BLaER1 (cell line): ENCODE results near the gene RHPN2.
"Not testable (repeated sequence)": the region's sequence is repeated elsewhere in the genome, so short reads cannot be mapped to it uniquely, and the experiment has no call there.

ENCODE experiments used
- H3K27ac ChIP-seq: shearing (Covaris generic); formaldehyde crosslinking; 2 replicates; pipeline ENCODE4 v1.8.1; 2022
- H3K27me3 ChIP-seq: shearing (Covaris generic); formaldehyde crosslinking; 2 replicates; pipeline ENCODE4 v1.8.1; 2022
- H3K36me3 ChIP-seq: shearing (Covaris generic); formaldehyde crosslinking; 2 replicates; pipeline ENCODE4 v1.8.1; 2022
- H3K4me1 ChIP-seq: shearing (Covaris generic); formaldehyde crosslinking; 2 replicates; pipeline ENCODE4 v1.8.1; 2022
- H3K4me2 ChIP-seq: shearing (Covaris generic); formaldehyde crosslinking; 2 replicates; pipeline ENCODE4 v1.8.1; 2022
- H3K4me3 ChIP-seq: shearing (Covaris generic); formaldehyde crosslinking; 2 replicates; pipeline ENCODE4 v1.8.1; 2022
- H3K9ac ChIP-seq: shearing (Covaris generic); formaldehyde crosslinking; 2 replicates; pipeline ENCODE4 v1.8.1; 2022
- H3K9me3 ChIP-seq: shearing (Covaris generic); formaldehyde crosslinking; 2 replicates; pipeline ENCODE4 v1.8.1; 2022
- H4K20me1 ChIP-seq: shearing (Covaris generic); formaldehyde crosslinking; 2 replicates; pipeline ENCODE4 v1.8.1; 2022
- Cebpa-rat ChIP-seq: shearing (Covaris generic); IDR thresholded peaks from 2 replicates; pipeline ENCODE4 v1.8.1; 2022

RHPN2 gene

DNA sequence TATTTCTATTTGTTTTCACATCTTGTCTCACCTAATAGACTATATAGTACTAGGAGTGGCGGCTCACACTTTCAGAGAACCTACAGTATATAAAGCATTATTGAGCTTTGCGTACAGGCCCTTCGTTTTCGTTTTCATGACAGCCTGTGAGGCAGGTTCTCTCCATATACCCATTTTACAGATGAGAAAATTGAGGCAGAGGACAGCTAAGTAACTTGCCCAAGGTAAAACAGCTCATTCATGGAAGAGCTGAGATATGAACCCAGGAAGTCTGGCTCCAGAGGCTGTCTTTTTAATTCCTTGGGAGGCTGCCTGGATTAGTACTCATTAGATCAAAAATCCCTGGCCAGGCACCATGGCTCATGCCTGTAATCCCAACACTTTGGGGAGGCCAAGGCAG is 63.8 kb downstream of the RHPN2 start:
- no peaks in the 10 kb centered on the region for H4K20me1 ChIP-seq
- H3K36me3 ChIP-seq: no peaks in the 10 kb centered on the region
- H3K4me3 ChIP-seq: no peak overlapping the region
- peaks cover 43% of the 10 kb centered on the region for H3K4me1 ChIP-seq
- TF ChIP-seq Cebpa-rat: no peak
- peak overlapping the region; percentile 69 for H3K4me2 ChIP-seq
- no peak overlapping the region for H3K27ac ChIP-seq
- no peak overlapping the region for H3K9ac ChIP-seq
- no peaks in the 10 kb centered on the region for H3K27me3 ChIP-seq
- no peaks in the 10 kb centered on the region for H3K9me3 ChIP-seq

DNA sequence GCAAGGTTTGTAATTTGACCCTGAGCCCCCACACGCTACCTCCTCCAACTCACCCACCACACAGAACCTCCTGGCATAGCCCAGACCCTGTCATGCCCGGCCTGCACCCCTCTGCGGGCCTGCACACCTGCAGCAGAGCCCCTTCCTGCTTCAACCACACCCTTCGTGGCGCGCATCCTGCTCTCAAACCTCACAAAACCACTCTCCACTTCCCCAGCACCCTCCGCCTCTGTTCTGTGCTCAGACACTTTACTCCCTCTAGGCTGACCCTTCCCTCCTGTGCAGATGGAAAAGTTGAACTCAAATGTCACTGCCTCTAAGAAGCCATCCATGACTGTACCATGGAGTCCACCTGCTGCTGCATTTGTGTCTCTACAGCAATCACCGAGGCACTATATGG is 64.2 kb downstream of the RHPN2 start:
- Histone ChIP-seq H3K36me3 (no peaks in the 10 kb centered on the region), H3K9me3 (no peaks in the 10 kb centered on the region), H3K27me3 (no peaks in the 10 kb centered on the region), H3K4me2 (peak overlapping the region; percentile 69), H3K4me3 (no peak overlapping the region), H3K27ac (no peak overlapping the region), H3K4me1 (peaks cover 43% of the 10 kb centered on the region), H4K20me1 (no peaks in the 10 kb centered on the region), H3K9ac (no peak overlapping the region)
- no peak for TF ChIP-seq Cebpa-rat

DNA sequence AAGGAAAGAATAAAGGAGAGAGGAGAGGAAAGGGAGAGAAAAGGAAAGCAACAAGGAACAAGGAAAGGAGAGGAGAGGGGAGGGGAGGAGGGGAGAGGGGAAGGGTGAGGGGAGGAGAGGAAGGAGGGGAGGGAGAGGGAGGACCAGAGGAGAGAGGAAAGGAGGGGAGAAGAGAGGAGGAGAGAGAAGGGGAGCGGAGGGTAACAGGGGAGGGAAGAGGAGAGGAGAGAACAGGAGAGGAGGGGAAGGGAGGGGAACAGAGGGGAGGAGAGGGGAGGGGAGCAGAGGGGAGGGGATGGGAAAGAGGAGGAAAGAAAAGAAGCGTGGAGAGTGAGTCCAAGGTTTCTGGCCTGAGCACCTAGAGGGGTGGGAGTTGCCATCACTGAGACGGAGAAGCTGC is 66.0 kb downstream of the RHPN2 start:
- Histone ChIP-seq H3K4me1 (peaks cover 43% of the 10 kb centered on the region), H3K27me3 (no peaks in the 10 kb centered on the region), H3K9me3 (no peaks in the 10 kb centered on the region), H3K4me3 (no peak overlapping the region), H3K27ac (no peak overlapping the region), H3K4me2 (peak overlapping the region; percentile 69), H3K9ac (no peak overlapping the region), H4K20me1 (no peaks in the 10 kb centered on the region), H3K36me3 (no peaks in the 10 kb centered on the region)
- TF ChIP-seq Cebpa-rat: no peak

DNA sequence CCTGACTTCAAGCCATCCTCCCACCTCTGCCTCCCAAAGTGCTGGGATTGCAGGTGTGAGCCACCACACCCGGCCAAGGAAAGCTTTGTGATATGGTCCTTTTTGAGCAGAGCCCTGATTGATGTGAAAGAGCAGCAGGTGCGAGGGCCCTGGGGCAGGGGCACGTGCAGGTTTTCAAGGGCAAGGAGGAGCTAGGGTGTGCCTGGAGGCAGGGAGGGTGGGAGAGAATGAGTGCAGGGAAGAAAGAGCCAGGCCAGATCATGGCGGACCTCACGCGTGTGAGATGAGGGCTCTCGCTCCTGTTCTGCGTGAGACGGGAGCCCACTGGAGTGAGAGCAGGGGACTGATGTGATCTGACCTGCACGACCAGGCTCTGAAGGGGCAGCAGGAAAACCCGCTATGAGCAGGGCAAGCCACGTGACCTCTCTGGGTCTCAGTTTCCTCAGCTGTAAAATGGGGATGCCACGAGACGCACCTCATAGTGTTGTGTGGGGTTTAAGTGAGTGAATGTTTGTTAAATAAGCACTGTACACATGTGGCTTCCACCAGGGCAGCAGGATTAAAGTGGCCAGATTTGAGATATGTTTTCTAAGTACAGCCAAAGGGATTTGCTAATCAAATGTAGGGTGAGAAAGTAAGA is 66.9 kb downstream of the RHPN2 start:
- Histone ChIP-seq H4K20me1 (no peaks in the 10 kb centered on the region), H3K4me2 (no peak overlapping the region), H3K27me3 (no peaks in the 10 kb centered on the region), H3K9me3 (no peaks in the 10 kb centered on the region), H3K9ac (no peak overlapping the region), H3K36me3 (no peaks in the 10 kb centered on the region), H3K27ac (no peak overlapping the region), H3K4me1 (peaks cover 40% of the 10 kb centered on the region), H3K4me3 (no peak overlapping the region)
- TF ChIP-seq Cebpa-rat: no peak

DNA sequence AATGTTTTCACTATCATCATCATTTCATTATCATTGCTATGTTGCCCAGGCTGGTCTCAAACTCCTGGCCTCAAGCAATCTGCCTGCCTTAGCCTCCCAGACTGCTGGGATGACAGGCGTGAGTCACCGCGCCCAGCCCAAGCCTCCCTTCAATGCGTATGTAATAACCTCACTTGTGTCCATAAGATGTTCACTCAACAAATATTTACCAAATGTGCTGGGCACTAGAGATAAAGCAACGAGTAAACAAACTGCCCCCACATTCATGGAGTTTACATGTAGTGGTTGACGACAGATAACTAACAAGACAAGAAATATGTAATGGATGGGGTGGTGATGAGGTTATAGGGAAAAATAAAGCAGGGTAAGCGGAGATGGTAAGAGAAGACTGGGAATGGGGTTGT is 67.6 kb downstream of the RHPN2 start:
- not testable (repeated sequence) for H3K4me3 ChIP-seq, H3K36me3 ChIP-seq, H3K27ac ChIP-seq, H3K4me2 ChIP-seq, H3K27me3 ChIP-seq, H4K20me1 ChIP-seq, H3K9ac ChIP-seq, H3K9me3 ChIP-seq
- peaks cover 32% of the 10 kb centered on the region for H3K4me1 ChIP-seq

DNA sequence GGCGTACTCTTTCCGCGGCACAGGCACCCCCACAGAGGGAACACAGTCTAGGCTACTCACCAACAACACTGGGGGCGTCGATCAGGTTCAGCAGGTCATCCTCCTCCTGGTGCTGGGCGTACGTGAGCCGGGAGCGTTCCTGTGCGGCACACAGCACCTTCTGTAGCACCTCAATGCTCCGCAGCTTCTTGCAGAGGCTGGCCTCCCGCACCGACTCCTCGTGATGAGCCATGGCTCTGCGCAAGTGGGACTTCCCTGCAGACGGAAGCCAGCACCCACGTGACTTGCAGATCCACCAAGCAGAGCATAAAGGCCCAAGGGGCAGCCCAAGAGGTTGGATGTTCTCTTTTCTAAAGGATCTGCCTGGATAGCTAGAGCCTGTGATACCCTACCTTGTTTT is 68.7 kb downstream of the RHPN2 start:
- H3K4me3 ChIP-seq, H3K9me3 ChIP-seq, H4K20me1 ChIP-seq, H3K27me3 ChIP-seq, H3K4me2 ChIP-seq, H3K36me3 ChIP-seq, H3K9ac ChIP-seq, H3K27ac ChIP-seq: not testable (repeated sequence)
- peaks cover 30% of the 10 kb centered on the region for H3K4me1 ChIP-seq

DNA sequence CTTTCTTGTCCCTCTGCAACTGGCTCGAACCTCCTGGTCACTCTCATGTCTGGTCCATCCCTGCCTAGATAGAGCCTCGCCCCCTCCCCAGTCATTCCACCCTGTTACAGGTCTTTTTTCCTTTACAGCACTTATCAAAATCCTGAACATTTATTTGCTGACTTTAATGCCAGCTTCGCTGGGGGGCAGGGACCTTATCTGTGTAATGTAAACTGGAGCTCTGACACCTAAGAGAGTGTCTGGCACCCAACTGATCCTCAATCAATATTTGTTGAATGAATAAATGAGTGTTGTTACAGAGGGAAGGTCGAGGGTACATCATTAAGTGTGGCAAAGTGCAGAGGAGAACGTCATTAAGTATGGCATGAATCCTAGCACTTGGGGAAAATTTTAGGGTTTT is 76.0 kb downstream of the RHPN2 start:
- no peaks in the 10 kb centered on the region for H3K27me3 ChIP-seq
- no peak for TF ChIP-seq Cebpa-rat
- no peak overlapping the region for H3K4me3 ChIP-seq
- H3K4me2 ChIP-seq: no peak overlapping the region
- H4K20me1 ChIP-seq: no peaks in the 10 kb centered on the region
- no peaks in the 10 kb centered on the region for H3K9me3 ChIP-seq
- no peaks in the 10 kb centered on the region; the same call in 1 of the 2 replicates for H3K36me3 ChIP-seq
- no peak overlapping the region for H3K9ac ChIP-seq
- peaks cover 10% of the 10 kb centered on the region for H3K4me1 ChIP-seq
- no peak overlapping the region for H3K27ac ChIP-seq

DNA sequence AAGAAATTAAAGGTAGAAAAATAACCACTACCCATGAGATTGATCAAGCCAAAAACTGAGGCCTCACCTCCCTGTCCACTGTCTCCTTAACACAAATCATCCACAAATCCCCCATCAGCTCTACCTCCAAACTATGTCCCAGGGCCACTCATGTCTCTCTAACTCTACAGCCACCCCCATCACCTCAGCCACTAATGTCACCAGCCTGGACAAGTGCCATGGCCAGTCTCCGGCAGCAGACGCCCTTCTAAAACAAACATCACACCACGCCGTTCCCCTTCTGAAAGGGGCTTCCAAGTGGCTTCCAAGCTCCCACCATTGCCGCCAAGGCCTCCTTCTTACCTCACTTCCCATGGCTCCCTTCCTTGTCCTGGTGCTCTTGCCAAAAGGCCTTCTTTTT is 76.4 kb downstream of the RHPN2 start:
- not testable (repeated sequence) for H3K36me3 ChIP-seq, H3K9me3 ChIP-seq, H4K20me1 ChIP-seq, H3K27me3 ChIP-seq, H3K4me3 ChIP-seq, H3K4me2 ChIP-seq, H3K9ac ChIP-seq, H3K27ac ChIP-seq
- peaks cover 10% of the 10 kb centered on the region for H3K4me1 ChIP-seq

DNA sequence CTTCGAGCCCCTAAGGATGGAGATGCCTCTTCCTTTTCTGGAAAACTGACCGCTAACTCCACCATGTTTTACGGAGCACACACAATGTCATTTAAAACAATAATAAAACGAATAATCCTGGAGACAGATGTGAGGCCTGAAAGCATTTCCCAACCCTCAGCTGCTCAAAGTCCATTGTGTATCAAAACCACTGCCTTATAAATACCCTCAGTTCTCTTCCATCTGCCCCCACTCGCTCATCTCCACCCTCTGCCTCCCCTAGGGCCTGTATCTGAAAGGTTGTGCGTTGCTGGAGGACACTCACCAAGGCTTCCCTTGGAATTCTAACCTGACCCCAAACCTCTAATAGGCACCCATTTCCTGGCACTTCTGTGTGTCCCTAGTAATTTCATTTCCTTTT is 82.2 kb downstream of the RHPN2 start:
- H3K27ac ChIP-seq, H3K9me3 ChIP-seq, H3K4me2 ChIP-seq, H4K20me1 ChIP-seq, H3K4me1 ChIP-seq, H3K27me3 ChIP-seq, H3K9ac ChIP-seq, H3K36me3 ChIP-seq, H3K4me3 ChIP-seq: not testable (repeated sequence)

DNA sequence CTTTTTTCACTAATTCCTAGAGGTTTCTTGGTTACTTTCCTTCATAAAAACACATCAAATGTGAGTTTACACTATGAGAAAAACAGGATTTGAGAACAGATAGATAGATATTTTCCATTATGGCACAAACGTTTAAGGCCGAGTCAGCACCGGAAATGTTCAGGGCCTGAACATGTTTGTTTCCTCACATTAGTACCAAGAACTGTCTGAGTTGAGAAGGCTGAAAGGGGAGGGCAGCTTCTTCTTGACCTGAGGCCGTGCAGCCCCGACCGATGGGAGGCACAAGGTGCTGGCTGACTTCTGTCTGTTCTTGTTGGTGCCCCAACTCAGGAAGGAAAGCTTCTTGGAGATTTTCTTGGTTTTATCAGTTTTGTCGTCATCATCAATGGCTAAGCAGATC is 84.9 kb downstream of the RHPN2 start:
- not testable (repeated sequence) for H3K27ac ChIP-seq, H3K9me3 ChIP-seq, H3K9ac ChIP-seq, H3K4me3 ChIP-seq, H3K27me3 ChIP-seq, H3K4me2 ChIP-seq, H3K4me1 ChIP-seq, H4K20me1 ChIP-seq
- peaks cover 18% of the 10 kb centered on the region; the same call in 1 of the 2 replicates for H3K36me3 ChIP-seq

DNA sequence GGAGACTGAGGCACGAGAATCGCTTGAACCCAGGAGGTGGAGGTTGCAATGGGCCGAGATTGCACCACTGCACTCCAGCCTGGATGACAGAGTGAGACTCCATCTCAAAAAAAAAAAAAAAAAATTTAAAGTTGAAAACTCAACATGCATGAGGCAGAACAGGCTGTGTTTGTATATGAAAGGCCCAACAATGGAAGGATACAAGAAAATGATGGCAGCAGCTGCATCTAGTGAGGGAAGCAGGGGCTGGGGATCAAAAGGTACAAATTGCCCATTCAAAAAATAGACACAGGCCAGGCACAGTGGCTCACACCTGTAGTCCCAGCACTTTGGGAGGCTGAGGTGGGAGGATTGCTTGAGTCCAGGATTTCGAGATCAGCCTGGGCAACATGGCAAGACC is 86.9 kb downstream of the RHPN2 start:
- H3K36me3 ChIP-seq: peaks cover 18% of the 10 kb centered on the region; the same call in 1 of the 2 replicates
- not testable (repeated sequence) for H3K4me3 ChIP-seq, H3K4me1 ChIP-seq, H3K27ac ChIP-seq, H3K9me3 ChIP-seq, H3K4me2 ChIP-seq, H3K27me3 ChIP-seq, H4K20me1 ChIP-seq, H3K9ac ChIP-seq
